Measurements from ENCODE around the gene LRRC9.
"Not testable (repeated sequence)": the region's sequence is repeated elsewhere in the genome, so short reads cannot be mapped to it uniquely, and the experiment has no call there.

LRRC9 gene

GRCh38 chr14:59959668-59960067, 39.7 kb downstream of the LRRC9 start:
- no peak for DNase-seq

- DNase-seq: no peak
These were observed 41.6 kb downstream of the LRRC9 start for GRCh38 chr14:59961518-59962062.

- DNase-seq: no peak
These were observed 44.5 kb downstream of the LRRC9 start for GRCh38 chr14:59964251-59965007.

- DNase-seq: no peak
These were observed 49.4 kb downstream of the LRRC9 start for GRCh38 chr14:59969319-59969718.

- no peak for DNase-seq
These were observed 61.6 kb downstream of the LRRC9 start for GRCh38 chr14:59981564-59981963.

GRCh38 chr14:59983048-59983447, 63.1 kb downstream of the LRRC9 start:
- no peak for DNase-seq

GRCh38 chr14:59986556-59987059, 66.7 kb downstream of the LRRC9 start:
- no peak for DNase-seq

GRCh38 chr14:59997449-59997848, 77.5 kb downstream of the LRRC9 start:
- no peak for DNase-seq

- no peak for DNase-seq
These were observed 78.0 kb downstream of the LRRC9 start for GRCh38 chr14:59997966-59998365.

- DNase-seq: no peak
These were observed 78.6 kb downstream of the LRRC9 start for GRCh38 chr14:59998564-59998963.

GRCh38 chr14:60002819-60003492, 83.0 kb downstream of the LRRC9 start:
- DNase-seq: no peak

- no peak for DNase-seq
These were observed 84.0 kb downstream of the LRRC9 start for GRCh38 chr14:60003991-60004390.

GRCh38 chr14:60008042-60008441, 88.1 kb downstream of the LRRC9 start:
- no peak for DNase-seq

GRCh38 chr14:60010263-60010662, 90.3 kb downstream of the LRRC9 start:
- DNase-seq: not testable (repeated sequence)

GRCh38 chr14:60014402-60014801, 94.5 kb downstream of the LRRC9 start:
- DNase-seq: no peak

- no peak for DNase-seq
These were observed 101.7 kb downstream of the LRRC9 start for GRCh38 chr14:60021619-60022018.

- DNase-seq: no peak
These were observed 105.6 kb downstream of the LRRC9 start for GRCh38 chr14:60025571-60025970.

GRCh38 chr14:60035177-60035576, 115.2 kb downstream of the LRRC9 start:
- DNase-seq: no peak

GRCh38 chr14:60047976-60048375, 128.0 kb downstream of the LRRC9 start:
- not testable (repeated sequence) for DNase-seq

GRCh38 chr14:60051721-60052221, 131.8 kb downstream of the LRRC9 start:
- DNase-seq: no peak

GRCh38 chr14:60058087-60058486, 138.1 kb downstream of the LRRC9 start:
- no peak for DNase-seq

- DNase-seq: no peak
These were observed 141.4 kb downstream of the LRRC9 start for GRCh38 chr14:60061371-60061770.

GRCh38 chr14:60064491-60065072, 144.6 kb downstream of the LRRC9 start:
- no peak for DNase-seq

Data from activated CD4-positive, alpha-beta T cell treated with anti-CD3 and anti-CD28 coated beads for 1 hour (primary cell).